Activated T-cell treated with anti-CD3 and anti-CD28 coated beads, Interleukin-2, amount 50 U/mL, for 72 hours (primary cell): ENCODE measurements around the gene CORO2A. TPM values are rescaled to one million over a fixed set of nuclear protein-coding genes. Genes with fewer than 3 reads are reported as not detected.
"Not testable (repeated sequence)": the region's sequence is repeated elsewhere in the genome, so short reads cannot be mapped to it uniquely, and the experiment has no call there.

Source experiments
- ATAC-seq, 2 donors: fragments of 150-1000 bp; cut with Tn5 transposase; replicated peaks in 1 of 2; 2 replicates each; pipeline ENCODE4 v1.10.0; 2021; ENCODE audit warnings: moderate library complexity in 2 of 2, mild to moderate bottlenecking in 1 of 2
- DNase-seq, 2 donors: peaks; one replicate each; pipeline ENCODE4 v3.0.0; 2021 to 2022; ENCODE audit warnings: mixed read lengths in 1 of 2
- H3K27ac Mint-ChIP-seq: one replicate; pipeline ENCODE4 v1.8.0; 2022; ENCODE audit warnings: mild to moderate bottlenecking, moderate library complexity, mixed read lengths
- H3K27me3 Mint-ChIP-seq: one replicate; pipeline ENCODE4 v1.8.0; 2022; ENCODE audit warnings: low read depth, mixed read lengths
- H3K36me3 Mint-ChIP-seq, 2 donors: one replicate each; pipeline ENCODE4 v1.8.0; 2022; ENCODE audit warnings: mixed read lengths in 2 of 2, mild to moderate bottlenecking in 1 of 2; ENCODE audit not compliant: insufficient read depth in 2 of 2
- H3K4me1 Mint-ChIP-seq: one replicate; pipeline ENCODE4 v1.8.0; 2022; ENCODE audit warnings: low read depth, mixed read lengths
- H3K4me3 Mint-ChIP-seq, 2 donors: one replicate each; pipeline ENCODE4 v1.8.0; 2022; ENCODE audit warnings: mild to moderate bottlenecking in 2 of 2, mixed read lengths in 2 of 2, moderate library complexity in 2 of 2
- H3K9me3 Mint-ChIP-seq, 2 donors: one replicate each; pipeline ENCODE4 v1.8.0; 2022; ENCODE audit warnings: mixed read lengths in 2 of 2
- total RNA-seq, 2 donors: library from RNA; stranded (reverse); gene quantifications; one replicate each; pipeline ENCODE4 v1.2.3, GENCODE V29; 2022

The CORO2A gene
- total RNA-seq, 2 donors from 2014 or later: 11.0 to 13.1 TPM

GRCh38 chr9:98132158-98132557, 60.3 kb downstream of the CORO2A start:
- no peaks in the 10 kb centered on the region for H3K9me3 Mint-ChIP-seq
- no peak for ATAC-seq
- H3K27ac Mint-ChIP-seq: no peak overlapping the region
- no peaks in the 10 kb centered on the region for H3K27me3 Mint-ChIP-seq
- H3K4me3 Mint-ChIP-seq: no peak overlapping the region
- H3K36me3 Mint-ChIP-seq: no peaks in the 10 kb centered on the region
- DNase-seq: no peak
- H3K4me1 Mint-ChIP-seq: peaks cover 5% of the 10 kb centered on the region

GRCh38 chr9:98130576-98131228, 61.7 kb downstream of the CORO2A start:
- H3K27ac Mint-ChIP-seq: no peak overlapping the region
- no peak overlapping the region for H3K4me3 Mint-ChIP-seq
- peaks cover 5% of the 10 kb centered on the region for H3K4me1 Mint-ChIP-seq
- no peaks in the 10 kb centered on the region for H3K27me3 Mint-ChIP-seq
- DNase-seq (no peak), ATAC-seq (no peak)
- no peaks in the 10 kb centered on the region for H3K9me3 Mint-ChIP-seq
- no peaks in the 10 kb centered on the region for H3K36me3 Mint-ChIP-seq

- H3K4me3 Mint-ChIP-seq, ATAC-seq, DNase-seq, H3K27ac Mint-ChIP-seq, H3K4me1 Mint-ChIP-seq, H3K27me3 Mint-ChIP-seq, H3K9me3 Mint-ChIP-seq, H3K36me3 Mint-ChIP-seq: not testable (repeated sequence)
Observed at GRCh38 chr9:98130060-98130459, 62.4 kb downstream of the CORO2A start.

GRCh38 chr9:98129451-98129881, 63.0 kb downstream of the CORO2A start:
- no peaks in the 10 kb centered on the region for H3K9me3 Mint-ChIP-seq
- ATAC-seq: no peak
- no peak overlapping the region for H3K4me3 Mint-ChIP-seq
- peak overlapping the region; percentile 40 for H3K27ac Mint-ChIP-seq
- no peaks in the 10 kb centered on the region for H3K36me3 Mint-ChIP-seq
- DNase-seq: no peak
- no peaks in the 10 kb centered on the region for H3K27me3 Mint-ChIP-seq
- H3K4me1 Mint-ChIP-seq: peaks cover 5% of the 10 kb centered on the region

- no peak for DNase-seq
- H3K4me1 Mint-ChIP-seq: peaks cover 4% of the 10 kb centered on the region
- H3K4me3 Mint-ChIP-seq: no peak overlapping the region
- no peaks in the 10 kb centered on the region for H3K9me3 Mint-ChIP-seq
- no peak overlapping the region for H3K27ac Mint-ChIP-seq
- no peak for ATAC-seq
- H3K27me3 Mint-ChIP-seq: no peaks in the 10 kb centered on the region
- H3K36me3 Mint-ChIP-seq: no peaks in the 10 kb centered on the region
Observed at GRCh38 chr9:98128316-98128715, 64.1 kb downstream of the CORO2A start.

GRCh38 chr9:98127226-98127625, 65.2 kb downstream of the CORO2A start:
- no peak overlapping the region for H3K4me3 Mint-ChIP-seq
- H3K9me3 Mint-ChIP-seq: no peaks in the 10 kb centered on the region
- H3K27ac Mint-ChIP-seq: no peak overlapping the region
- H3K36me3 Mint-ChIP-seq: no peaks in the 10 kb centered on the region
- ATAC-seq (no peak), DNase-seq (no peak)
- H3K27me3 Mint-ChIP-seq: no peaks in the 10 kb centered on the region
- peaks cover 7% of the 10 kb centered on the region for H3K4me1 Mint-ChIP-seq

- H3K27me3 Mint-ChIP-seq: no peaks in the 10 kb centered on the region
- no peaks in the 10 kb centered on the region for H3K9me3 Mint-ChIP-seq
- H3K4me3 Mint-ChIP-seq: no peak overlapping the region
- no peak overlapping the region for H3K27ac Mint-ChIP-seq
- H3K36me3 Mint-ChIP-seq: no peaks in the 10 kb centered on the region
- ATAC-seq: no peak
- H3K4me1 Mint-ChIP-seq: peaks cover 25% of the 10 kb centered on the region
- DNase-seq: no peak
Observed at GRCh38 chr9:98124637-98125426, 67.6 kb downstream of the CORO2A start.

- H3K27ac Mint-ChIP-seq, H3K27me3 Mint-ChIP-seq, H3K36me3 Mint-ChIP-seq, ATAC-seq, H3K9me3 Mint-ChIP-seq, DNase-seq, H3K4me3 Mint-ChIP-seq: not testable (repeated sequence)
- H3K4me1 Mint-ChIP-seq: peaks cover 31% of the 10 kb centered on the region
Observed at GRCh38 chr9:98124091-98124490, 68.3 kb downstream of the CORO2A start.

GRCh38 chr9:98121058-98121457, 71.4 kb downstream of the CORO2A start:
- Mint-ChIP-seq H3K27me3 (no peaks in the 10 kb centered on the region), H3K36me3 (peaks cover 4% of the 10 kb centered on the region in 2 donors), H3K27ac (peak overlapping the region; percentile 27), H3K4me1 (peaks cover 53% of the 10 kb centered on the region), H3K4me3 (peak overlapping the region in 1 of 2 donors; percentile 91), H3K9me3 (no peaks in the 10 kb centered on the region)
- ATAC-seq (no peak), DNase-seq (no peak)

- H3K36me3 Mint-ChIP-seq: peaks cover 4% of the 10 kb centered on the region in 2 donors
- peak overlapping the region; percentile 83 to 91 for H3K4me3 Mint-ChIP-seq
- ATAC-seq: no peak
- H3K9me3 Mint-ChIP-seq: no peaks in the 10 kb centered on the region
- no peak for DNase-seq
- H3K27me3 Mint-ChIP-seq: no peaks in the 10 kb centered on the region
- peak overlapping the region; percentile 27 for H3K27ac Mint-ChIP-seq
- peaks cover 53% of the 10 kb centered on the region for H3K4me1 Mint-ChIP-seq
Observed at GRCh38 chr9:98120476-98120875, 72.0 kb downstream of the CORO2A start.

- Mint-ChIP-seq H3K4me1 (peaks cover 53% of the 10 kb centered on the region), H3K9me3 (no peaks in the 10 kb centered on the region)
Observed at GRCh38 chr9:98118640-98119601, 73.5 kb downstream of the CORO2A start, which contains the start of gene TRIM14. TSS of gene TRIM14 (minus strand) at chr9:98119222. CDS start at chr9:98119188, 34 bp downstream.

GRCh38 chr9:98117984-98118639, 74.3 kb downstream of the CORO2A start:
- peaks cover 59% of the 10 kb centered on the region for H3K4me1 Mint-ChIP-seq
- H3K9me3 Mint-ChIP-seq: no peaks in the 10 kb centered on the region
- H3K36me3 Mint-ChIP-seq: peaks cover 4% of the 10 kb centered on the region in 2 donors
- peak; percentile 75 to 81 for ATAC-seq
- DNase-seq: peak; percentile 57 to 58
- H3K27ac Mint-ChIP-seq: peak overlapping the region; percentile 78
- H3K4me3 Mint-ChIP-seq: peak overlapping the region; percentile 83 to 91
- H3K27me3 Mint-ChIP-seq: no peaks in the 10 kb centered on the region

More at GRCh38 chr9:98118640-98119601, 73.5 kb downstream of the CORO2A start, which contains the start of gene TRIM14:
- peaks cover 4% of the 10 kb centered on the region in 2 donors for H3K36me3 Mint-ChIP-seq
- ATAC-seq: peak; percentile 75
- H3K27me3 Mint-ChIP-seq: no peaks in the 10 kb centered on the region
- DNase-seq: peak; percentile 71 to 78
- H3K4me3 Mint-ChIP-seq: peak within 1 kb of the TSS; percentile 83 to 91
- peak within 1 kb of the TSS; percentile 78 for H3K27ac Mint-ChIP-seq
